ENCODE results near the gene MUC22. TPM values are rescaled to one million over a fixed set of nuclear protein-coding genes. Genes with fewer than 3 reads are reported as not detected.

Gene MUC22
- total and polyA plus RNA-seq, 2 of the 4 experiments (the other 2 are of a cell fraction), result 0.02 TPM; not detected in 1

DNA sequence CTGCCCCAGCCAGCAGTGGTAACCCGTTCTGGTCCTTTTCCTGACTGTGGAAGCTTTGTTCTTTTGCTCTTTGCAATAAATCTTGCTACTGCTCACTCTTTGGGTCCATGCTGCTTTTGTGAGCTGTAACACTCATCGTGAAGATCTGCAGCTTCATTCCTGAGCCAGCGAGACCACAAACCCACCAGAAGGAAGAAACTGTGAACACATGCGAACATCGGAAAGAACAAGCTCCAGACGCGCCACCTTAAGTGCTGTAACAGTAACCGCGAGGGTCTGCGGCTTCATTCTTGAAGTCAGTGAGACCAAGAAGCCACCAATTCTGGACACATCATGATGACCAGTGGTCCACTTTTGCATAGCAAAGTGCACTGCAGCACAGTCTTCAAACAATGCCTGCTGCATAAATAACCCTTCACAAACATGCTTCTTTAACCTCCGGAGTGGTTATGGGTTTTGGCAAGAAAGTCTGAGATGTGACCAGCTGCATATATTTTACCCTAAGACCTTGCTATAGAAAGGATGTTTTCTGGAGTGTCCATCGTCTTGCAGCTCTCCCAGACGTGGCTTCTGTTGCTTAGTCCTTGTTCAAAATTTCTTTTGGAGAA, 8.9 kb upstream of the MUC22 start:
- WGBS, 2 experiments (ENCODE audit: extremely low coverage in 2 of 2, insufficient read length in 1 of 2), result 67% methylated on average over 8 of the region's 13 CpGs; no CpG with 5 or more reads in 1 of the 2 experiments
- TF ChIP-seq MXI1 (IDR thresholded peaks at IDR 0.05; ENCODE audit: borderline replicate concordance, low read depth, low read length), result no peak
- TF ChIP-seq, protein P1, sequence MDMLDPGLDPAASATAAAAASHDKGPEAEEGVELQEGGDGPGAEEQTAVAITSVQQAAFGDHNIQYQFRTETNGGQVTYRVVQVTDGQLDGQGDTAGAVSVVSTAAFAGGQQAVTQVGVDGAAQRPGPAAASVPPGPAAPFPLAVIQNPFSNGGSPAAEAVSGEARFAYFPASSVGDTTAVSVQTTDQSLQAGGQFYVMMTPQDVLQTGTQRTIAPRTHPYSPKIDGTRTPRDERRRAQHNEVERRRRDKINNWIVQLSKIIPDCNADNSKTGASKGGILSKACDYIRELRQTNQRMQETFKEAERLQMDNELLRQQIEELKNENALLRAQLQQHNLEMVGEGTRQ (IDR thresholded peaks at IDR 0.05; ENCODE audit: low read depth, low read length), result no peak
- no peak for TF ChIP-seq RFX5 (IDR thresholded peaks at IDR 0.05; ENCODE audit: low read depth, low read length)
- TF ChIP-seq CHD1 (IDR thresholded peaks at IDR 0.05; ENCODE audit: low read depth, low read length), result no peak
- TF ChIP-seq SMC3 (IDR thresholded peaks at IDR 0.05; ENCODE audit: low read depth, low read length), result no peak
- TF ChIP-seq, protein P2, sequence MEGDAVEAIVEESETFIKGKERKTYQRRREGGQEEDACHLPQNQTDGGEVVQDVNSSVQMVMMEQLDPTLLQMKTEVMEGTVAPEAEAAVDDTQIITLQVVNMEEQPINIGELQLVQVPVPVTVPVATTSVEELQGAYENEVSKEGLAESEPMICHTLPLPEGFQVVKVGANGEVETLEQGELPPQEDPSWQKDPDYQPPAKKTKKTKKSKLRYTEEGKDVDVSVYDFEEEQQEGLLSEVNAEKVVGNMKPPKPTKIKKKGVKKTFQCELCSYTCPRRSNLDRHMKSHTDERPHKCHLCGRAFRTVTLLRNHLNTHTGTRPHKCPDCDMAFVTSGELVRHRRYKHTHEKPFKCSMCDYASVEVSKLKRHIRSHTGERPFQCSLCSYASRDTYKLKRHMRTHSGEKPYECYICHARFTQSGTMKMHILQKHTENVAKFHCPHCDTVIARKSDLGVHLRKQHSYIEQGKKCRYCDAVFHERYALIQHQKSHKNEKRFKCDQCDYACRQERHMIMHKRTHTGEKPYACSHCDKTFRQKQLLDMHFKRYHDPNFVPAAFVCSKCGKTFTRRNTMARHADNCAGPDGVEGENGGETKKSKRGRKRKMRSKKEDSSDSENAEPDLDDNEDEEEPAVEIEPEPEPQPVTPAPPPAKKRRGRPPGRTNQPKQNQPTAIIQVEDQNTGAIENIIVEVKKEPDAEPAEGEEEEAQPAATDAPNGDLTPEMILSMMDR (conservative IDR thresholded peaks at IDR 0.05; ENCODE audit: low read depth, low read length), result no peak
- TF ChIP-seq BHLHE40 (IDR thresholded peaks at IDR 0.05; ENCODE audit: low read depth, low read length), result no peak
- no peak for TF ChIP-seq POLR2A (IDR thresholded peaks at IDR 0.05; ENCODE audit: low read depth, low read length)
- TF ChIP-seq MAFK (IDR thresholded peaks at IDR 0.05; ENCODE audit: low read depth, low read length), result no peak
- TF ChIP-seq RAD21 (IDR thresholded peaks at IDR 0.05; ENCODE audit: low read length), result no peak
- TF ChIP-seq NFE2L2 (IDR thresholded peaks at IDR 0.05; ENCODE audit: low read depth, low read length), result no peak
- no peak for TF ChIP-seq RCOR1 (IDR thresholded peaks at IDR 0.05; ENCODE audit: insufficient replicate concordance, low read length)
- no peak for TF ChIP-seq MAZ (IDR thresholded peaks at IDR 0.05; ENCODE audit: borderline replicate concordance, low read depth, low read length)
- TF ChIP-seq, protein P3, sequence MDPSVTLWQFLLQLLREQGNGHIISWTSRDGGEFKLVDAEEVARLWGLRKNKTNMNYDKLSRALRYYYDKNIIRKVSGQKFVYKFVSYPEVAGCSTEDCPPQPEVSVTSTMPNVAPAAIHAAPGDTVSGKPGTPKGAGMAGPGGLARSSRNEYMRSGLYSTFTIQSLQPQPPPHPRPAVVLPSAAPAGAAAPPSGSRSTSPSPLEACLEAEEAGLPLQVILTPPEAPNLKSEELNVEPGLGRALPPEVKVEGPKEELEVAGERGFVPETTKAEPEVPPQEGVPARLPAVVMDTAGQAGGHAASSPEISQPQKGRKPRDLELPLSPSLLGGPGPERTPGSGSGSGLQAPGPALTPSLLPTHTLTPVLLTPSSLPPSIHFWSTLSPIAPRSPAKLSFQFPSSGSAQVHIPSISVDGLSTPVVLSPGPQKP (IDR thresholded peaks at IDR 0.05; ENCODE audit: borderline replicate concordance, low read depth, low read length), result no peak
- no peaks in the 10 kb centered on the region for H3K79me1 ChIP-seq (ENCODE audit: low read depth in 1 of 2, low read length in 2 of 2)
- H3K9ac ChIP-seq (ENCODE audit: low read depth, low read length), result no peak overlapping the region
- intact Hi-C loops (cut with micrococcal nuclease) (no loop called here), dilution Hi-C loops (cut with HindIII; ENCODE audit: low sequenced_read_pairs, unreplicated experiment) (no loop called here), in situ Hi-C loops (cut with MboI; ENCODE audit: low sequenced_read_pairs) (no loop called here)
- H3K27me3 ChIP-seq (ENCODE audit: control insufficient read depth, insufficient read depth, low read length), result peaks cover 5% of the 10 kb centered on the region
- ATAC-seq (ENCODE audit: low read depth) (no peak), DNase-seq (no peak)
- no peak overlapping the region for H2BK120ac ChIP-seq (ENCODE audit: low read depth, low read length)
- H2AK5ac ChIP-seq (ENCODE audit: low read depth, low read length), result no peak overlapping the region
- H3K4me3 ChIP-seq (ENCODE audit: insufficient read depth, low read depth, low read length), result no peak overlapping the region
- H2AFZ ChIP-seq (replicated peaks; ENCODE audit: low read length, poor library complexity), result no peak overlapping the region
- no TSS peak for BruUV-seq (replicated peaks)
- no peaks in the 10 kb centered on the region for H3K9me3 ChIP-seq (ENCODE audit: control insufficient read depth, insufficient read depth, low read length)
- no peak overlapping the region for H3K56ac ChIP-seq (ENCODE audit: extremely low read depth, insufficient read depth, low read length)
- H3K18ac ChIP-seq (ENCODE audit: low read depth, low read length), result no peak overlapping the region
- no peak overlapping the region for H2AK9ac ChIP-seq (replicated peaks; ENCODE audit: low read depth, low read length, poor library complexity)
- no peaks in the 10 kb centered on the region; the same call in 1 of the 2 replicates for H3K9me1 ChIP-seq (ENCODE audit: insufficient read depth, low read length)
- H4K20me1 ChIP-seq (ENCODE audit: insufficient read depth, low read length), result no peaks in the 10 kb centered on the region
- ChIA-PET POLR2A (ENCODE audit: unreplicated experiment) (no interaction called here), CTCF (interaction anchor here (0.6 kb wide), 1 partner anchor 10 kb away, joined by 3 read pairs; no protein-coding TSS in a partner anchor)
- H3K4ac ChIP-seq (ENCODE audit: low read depth, low read length), result no peak overlapping the region
- H2BK15ac ChIP-seq (ENCODE audit: low read depth, low read length), result no peak overlapping the region
- no peak overlapping the region for H4K8ac ChIP-seq (ENCODE audit: low read depth in 2 of 2, low read length in 2 of 2)
- H3K4me1 ChIP-seq (ENCODE audit: control insufficient read depth, insufficient read depth, low read length), result no peaks in the 10 kb centered on the region
- H4K5ac ChIP-seq (ENCODE audit: low read depth, low read length), result no peak overlapping the region
- no peak overlapping the region for H4K91ac ChIP-seq (ENCODE audit: insufficient read depth, low read depth, low read length)
- H2BK5ac ChIP-seq (ENCODE audit: low read depth, low read length, poor library complexity, severe bottlenecking), result no peak overlapping the region
- H3K4me2 ChIP-seq (ENCODE audit: low read depth, low read length), result no peak overlapping the region
- H3K14ac ChIP-seq (replicated peaks; ENCODE audit: low read depth, low read length), result no peak overlapping the region
- H2BK20ac ChIP-seq (ENCODE audit: low read depth, low read length), result no peak overlapping the region
- no peak overlapping the region for H3K27ac ChIP-seq (ENCODE audit: insufficient read depth, low read length)
- H3K36me3 ChIP-seq (ENCODE audit: control insufficient read depth, insufficient read depth, low read length), result no peaks in the 10 kb centered on the region
- no peak overlapping the region for H3K23ac ChIP-seq (ENCODE audit: low read depth, low read length)

Measured in IMR-90 (cell line).